Stimulated activated CD4-positive, alpha-beta T cell treated with anti-CD3 and anti-CD28 coated beads, TNF-alpha, amount 100 ng/mL, for 4 hours (primary cell): Measurements from ENCODE around the gene ABCF1.

Source experiments
- DNase-seq, 3 experiments: peaks; one replicate each; pipeline ENCODE4 v3.0.0-alpha.2; 2020; ENCODE audit warnings: low read depth in 3 of 3

The ABCF1 gene

DNA sequence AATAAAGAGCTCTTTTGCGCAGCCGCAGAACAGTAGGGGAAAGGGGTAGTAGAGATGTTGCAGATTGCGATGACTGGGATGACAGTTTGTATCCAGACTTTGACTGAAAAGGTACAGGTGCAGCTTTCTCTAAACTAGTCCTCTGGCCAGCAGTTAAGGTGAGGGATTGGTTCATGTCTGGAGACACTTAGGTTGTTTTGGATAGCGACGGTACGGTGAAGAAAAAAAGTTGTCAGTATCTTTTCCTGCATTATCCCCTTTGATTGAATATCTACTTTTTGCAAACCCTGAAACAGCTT is 13.6 kb upstream of the ABCF1 start:
- peak in 1 of 3 experiments; percentile 57 for DNase-seq

DNA sequence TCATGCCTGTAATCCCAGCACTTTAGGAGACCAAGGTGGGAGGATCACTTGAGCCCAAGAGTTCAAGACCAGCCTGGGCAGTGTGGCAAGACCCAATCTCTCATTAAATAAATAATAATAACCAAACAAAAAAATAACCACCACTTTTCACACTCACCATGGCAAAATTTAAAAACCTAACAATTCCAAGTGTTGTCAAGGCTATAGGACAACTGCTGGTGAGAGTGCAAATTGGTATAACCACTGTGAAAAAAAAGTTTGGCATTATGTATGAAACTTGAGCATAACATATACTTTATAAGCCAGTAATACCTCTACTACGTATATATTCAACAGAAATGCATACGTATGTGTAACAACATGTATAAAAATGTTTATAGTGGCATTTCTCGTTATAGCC is 10.3 kb upstream of the ABCF1 start:
- DNase-seq: no peak

DNA sequence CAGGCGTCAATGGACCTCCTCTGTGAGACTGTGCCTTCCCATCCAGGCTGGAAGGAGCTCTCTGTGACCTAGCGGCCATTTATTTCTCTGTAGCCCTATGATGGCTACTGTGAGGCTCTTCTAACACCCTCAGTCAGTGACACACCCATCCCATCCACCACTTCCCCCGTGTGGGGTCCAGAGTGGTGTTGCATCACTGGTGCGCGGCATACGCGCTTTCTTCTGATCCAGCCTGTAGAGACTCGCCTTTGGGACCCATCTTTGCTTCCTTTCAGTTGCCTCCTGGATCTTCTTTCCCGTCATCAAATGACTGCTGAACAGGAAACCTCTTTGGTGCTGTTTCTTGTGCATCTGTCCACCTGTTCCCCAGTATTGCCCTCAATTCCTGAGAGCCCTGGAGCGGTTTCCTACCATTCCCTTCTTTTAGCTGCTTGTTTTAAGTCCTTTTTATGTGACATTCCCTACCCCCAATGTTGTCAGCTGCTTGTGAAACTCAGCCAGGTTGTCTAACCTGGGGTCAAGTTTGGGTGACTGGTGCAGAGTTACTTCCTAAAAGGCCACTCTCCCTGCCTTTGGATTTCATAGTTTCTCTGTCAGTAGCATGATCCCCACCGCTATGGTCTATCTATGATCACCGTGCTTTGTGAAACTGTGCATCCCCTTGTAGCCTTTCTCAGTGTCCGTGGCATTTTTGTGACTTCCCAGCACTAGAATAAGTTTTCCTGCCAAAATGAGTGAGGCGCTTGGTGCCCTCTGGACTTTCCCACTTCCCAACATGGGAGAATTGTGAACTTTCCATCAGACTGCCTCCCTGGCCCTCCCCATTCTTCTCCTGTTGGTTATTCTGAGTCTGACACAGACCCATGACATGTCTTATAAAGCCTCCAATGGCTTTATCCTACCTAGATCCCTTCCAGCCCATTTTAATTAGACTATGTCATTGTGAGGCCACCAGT is 8.5 kb upstream of the ABCF1 start:
- no peak for DNase-seq

DNA sequence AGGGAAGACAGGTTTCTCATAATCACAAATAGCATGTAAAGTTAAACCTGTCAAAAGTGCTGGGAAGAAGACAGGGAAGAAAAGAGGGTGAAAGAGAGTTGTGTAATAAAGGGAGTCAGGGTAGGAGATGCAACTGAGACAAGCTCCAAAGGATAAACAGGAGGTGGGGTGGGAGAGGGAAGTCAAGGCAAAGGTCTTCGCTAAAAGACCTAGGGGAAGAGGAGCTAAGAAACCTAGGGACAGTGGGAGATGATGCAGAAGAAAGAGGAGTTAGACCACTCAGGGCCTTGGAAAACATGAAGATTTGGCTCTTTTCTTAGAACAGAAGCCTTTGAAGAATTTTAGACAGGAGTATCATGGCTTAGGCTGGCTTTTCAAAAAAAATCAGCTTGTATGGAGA is 7.1 kb upstream of the ABCF1 start:
- no peak for DNase-seq

DNA sequence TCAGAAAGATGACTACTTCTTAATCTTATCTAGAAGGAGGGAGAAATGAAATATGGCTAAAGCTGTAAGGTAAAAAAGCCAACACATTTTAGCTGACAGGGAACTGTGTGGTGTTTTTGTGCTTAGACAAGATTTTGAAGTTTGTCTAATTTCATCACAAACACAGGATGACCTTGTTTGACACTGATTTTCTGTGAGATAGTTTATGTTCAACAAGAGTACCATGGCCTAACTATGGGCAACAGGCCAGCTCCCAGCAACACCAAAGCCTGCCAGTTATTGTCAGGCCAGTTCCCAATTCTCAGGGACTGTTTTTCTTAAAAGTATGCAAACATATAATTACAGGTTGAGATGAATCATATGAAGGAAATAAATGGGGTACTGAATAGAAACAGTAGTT is 5.5 kb upstream of the ABCF1 start:
- no peak for DNase-seq

DNA sequence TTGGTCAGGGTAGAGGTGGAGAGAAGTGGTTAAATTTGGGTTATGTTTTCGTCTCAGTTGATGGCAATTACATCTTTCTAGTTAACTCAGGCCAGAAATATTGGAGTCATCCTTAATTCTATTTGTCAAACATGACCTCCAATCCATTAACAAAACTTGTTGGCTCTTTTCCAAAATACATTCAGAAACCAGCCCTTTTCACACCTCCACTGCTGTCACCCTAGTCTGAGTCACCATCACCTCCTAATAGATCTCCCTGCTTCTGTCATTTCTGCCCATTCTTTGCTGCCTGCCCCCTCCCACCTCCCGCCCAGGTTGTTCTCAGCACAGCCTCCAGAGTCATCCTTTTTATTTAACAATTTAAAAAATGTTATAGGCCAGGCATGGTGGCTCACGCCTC is 3.0 kb upstream of the ABCF1 start:
- DNase-seq: no peak

DNA sequence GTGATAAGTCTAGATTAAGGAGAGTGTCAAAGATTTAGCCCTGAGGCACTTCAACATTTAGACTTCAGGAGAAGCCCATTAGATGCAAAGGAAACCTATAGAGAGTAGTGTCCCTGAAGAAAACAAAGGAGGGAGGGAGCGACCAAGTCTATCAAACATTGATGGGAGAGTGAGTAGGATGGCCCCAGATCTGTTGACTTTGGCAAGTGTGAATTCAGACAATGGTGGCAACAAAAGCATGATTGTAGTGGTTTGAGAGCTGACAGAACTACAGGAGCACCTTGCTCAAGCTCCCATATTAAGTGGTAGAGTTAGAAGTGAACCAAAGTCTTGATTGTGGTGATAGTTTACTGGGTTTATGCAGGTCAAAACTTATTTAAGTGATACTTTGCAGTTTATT is 979 bp upstream of the ABCF1 start:
- no peak for DNase-seq

DNA sequence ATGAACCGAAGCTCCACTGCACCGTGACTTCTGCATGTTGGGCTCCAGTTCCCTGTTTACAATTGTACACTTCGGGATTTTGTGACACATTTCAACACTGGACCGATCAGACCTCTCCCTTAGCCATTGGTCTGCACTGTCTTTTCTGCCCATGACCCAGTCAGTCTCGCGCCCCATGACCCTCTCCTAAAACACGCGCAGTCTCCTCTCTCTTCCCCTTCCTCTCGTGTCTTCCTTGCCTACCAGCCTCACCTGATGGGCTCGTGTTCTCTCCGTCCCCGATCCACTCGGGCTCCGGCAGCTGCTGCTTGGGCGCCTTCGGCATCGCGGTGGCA is 535 bp upstream of the ABCF1 start:
- no peak for DNase-seq

DNA sequence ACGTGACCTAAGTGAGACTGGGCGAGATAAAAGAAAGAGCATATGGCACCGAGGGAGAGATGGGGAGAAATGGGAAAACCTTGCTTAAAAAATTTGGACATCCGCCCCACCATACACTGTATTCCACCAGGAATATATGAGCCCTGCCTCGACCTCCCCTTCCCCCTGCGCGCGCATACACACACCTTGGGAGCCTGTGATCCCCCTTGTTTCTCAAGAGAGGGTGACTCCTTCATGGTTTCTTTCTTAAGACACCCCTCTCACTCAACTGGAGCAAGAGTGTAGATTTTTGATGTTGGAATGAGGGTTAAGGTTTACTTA is 480 bp downstream of the ABCF1 start:
- no peak for DNase-seq

DNA sequence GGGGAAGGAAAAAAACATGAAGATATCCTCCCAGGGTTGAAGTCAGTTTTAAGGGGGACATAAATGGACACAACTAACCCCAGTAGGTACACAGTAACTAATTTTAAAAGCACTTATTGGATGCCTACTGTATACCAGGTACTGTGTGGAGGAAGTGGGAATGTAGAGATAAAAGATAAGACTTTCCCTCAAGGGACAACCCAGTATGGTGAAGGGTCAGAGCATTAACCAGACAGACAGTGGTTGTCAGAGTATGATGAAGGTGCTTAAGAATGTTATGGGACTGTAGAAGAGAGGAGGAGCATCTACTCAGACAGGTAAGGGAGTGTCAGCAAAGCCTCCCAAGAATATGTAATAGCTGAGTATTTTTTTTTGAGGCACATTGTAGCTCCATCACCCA is 906 bp downstream of the ABCF1 start:
- DNase-seq: no peak

DNA sequence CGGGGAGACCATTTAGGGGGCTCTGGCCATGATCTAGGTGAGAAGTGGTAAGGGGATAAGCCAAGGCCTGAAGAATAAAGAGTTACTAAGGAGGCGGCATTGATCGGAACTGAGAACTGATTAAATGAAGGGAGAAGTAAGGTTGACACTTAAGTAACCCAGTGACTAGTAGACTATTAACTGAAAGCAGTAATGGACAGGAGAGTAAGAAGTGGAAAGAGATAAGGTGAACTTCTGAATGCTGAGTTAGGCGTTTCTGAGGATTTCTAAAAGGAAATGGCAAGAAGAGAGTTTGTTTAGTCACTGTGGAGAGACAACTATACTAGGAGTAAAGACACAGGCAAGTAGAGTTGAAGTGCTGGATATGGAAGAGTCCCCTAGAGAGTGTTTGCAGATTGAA is 1.9 kb downstream of the ABCF1 start:
- no peak for DNase-seq

DNA sequence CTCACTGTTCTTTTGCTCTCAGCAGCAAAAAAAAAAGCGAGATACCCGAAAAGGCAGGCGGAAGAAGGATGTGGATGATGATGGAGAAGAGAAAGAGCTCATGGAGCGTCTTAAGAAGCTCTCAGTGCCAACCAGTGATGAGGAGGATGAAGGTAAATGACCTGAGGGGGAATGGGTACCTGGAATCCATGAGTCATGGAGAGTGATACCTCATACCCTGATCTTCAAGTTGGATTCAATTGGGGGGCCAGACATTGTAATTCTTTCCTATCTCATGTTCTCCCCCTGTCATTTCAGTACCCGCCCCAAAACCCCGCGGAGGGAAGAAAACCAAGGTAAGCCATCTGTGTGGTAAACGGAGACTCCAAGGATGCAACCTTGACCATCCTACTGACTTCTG is 6.8 kb downstream of the ABCF1 start:
- DNase-seq: no peak

DNA sequence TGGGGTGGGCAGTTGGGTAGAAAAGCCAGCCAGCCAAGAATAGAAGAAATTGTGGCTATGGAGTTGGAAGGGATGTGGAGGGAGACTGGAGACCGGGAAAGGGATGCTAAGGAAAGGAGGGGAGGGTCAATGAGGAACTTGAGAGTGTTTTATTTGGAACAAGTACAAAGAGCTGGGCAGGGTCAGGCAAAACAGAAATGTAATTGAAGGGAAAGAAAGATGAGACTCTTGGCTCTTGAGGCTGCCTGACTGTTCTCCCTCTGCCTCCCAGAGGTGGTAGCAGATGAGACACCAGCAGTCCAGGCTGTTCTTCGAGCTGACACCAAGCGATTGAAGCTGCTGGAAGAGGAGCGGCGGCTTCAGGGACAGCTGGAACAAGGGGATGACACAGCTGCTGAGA is 12.7 kb downstream of the ABCF1 start:
- DNase-seq: no peak

DNA sequence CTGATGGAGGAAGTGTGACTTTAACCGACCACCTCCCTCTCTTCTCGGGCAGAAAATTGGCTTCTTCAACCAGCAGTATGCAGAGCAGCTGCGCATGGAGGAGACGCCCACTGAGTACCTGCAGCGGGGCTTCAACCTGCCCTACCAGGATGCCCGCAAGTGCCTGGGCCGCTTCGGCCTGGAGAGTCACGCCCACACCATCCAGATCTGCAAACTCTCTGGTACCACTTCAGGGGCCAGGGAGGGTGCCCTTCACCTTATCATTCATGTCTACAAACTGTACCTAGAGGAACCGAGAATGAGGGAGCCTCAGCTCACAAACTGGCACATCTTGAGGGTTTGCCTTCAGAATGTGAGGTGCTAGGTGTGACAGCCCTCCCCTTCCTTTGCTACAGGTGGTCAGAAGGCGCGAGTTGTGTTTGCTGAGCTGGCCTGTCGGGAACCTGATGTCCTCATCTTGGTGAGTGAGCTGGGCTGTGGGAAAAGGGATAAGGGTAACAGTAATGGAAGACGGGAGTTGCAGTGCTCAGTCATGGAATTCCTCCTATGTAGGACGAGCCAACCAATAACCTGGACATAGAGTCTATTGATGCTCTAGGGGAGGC is 18.6 kb downstream of the ABCF1 start:
- no peak for DNase-seq

DNA sequence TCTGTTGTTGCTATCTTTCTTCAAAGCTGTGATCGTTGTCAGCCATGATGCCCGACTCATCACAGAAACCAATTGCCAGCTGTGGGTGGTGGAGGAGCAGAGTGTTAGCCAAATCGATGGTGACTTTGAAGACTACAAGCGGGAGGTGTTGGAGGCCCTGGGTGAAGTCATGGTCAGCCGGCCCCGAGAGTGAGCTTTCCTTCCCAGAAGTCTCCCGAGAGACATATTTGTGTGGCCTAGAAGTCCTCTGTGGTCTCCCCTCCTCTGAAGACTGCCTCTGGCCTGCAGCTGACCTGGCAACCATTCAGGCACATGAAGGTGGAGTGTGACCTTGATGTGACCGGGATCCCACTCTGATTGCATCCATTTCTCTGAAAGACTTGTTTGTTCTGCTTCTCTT is 19.3 kb downstream of the ABCF1 start:
- no peak for DNase-seq

DNA sequence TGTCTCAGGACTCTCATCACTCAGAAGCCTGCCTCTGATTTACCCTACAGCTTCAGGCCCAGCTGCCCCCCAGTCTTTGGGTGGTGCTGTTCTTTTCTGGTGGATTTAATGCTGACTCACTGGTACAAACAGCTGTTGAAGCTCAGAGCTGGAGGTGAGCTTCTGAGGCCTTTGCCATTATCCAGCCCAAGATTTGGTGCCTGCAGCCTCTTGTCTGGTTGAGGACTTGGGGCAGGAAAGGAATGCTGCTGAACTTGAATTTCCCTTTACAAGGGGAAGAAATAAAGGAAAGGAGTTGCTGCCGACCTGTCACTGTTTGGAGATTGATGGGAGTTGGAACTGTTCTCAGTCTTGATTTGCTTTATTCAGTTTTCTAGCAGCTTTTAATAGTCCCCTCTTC is 19.8 kb downstream of the ABCF1 start:
- no peak for DNase-seq

DNA sequence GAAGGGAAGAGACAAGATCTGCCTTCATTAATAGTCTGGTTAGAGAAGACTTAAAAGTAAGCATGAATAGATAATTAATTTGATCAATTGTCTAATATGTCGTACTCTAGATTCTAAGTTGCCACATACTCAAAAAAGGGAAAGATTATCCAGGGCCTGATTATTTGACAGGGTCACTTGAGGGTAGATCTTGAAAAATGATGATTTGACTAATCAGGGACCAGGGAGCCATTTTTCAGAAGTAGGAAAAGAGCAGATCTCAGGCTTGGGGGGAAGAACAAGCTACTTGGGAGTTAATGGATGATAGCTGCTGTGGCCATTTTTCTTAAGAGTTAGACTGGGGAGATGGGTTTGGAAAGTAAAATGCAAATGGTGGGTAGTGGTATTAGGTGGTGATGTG is 21.0 kb downstream of the ABCF1 start:
- DNase-seq: no peak

DNA sequence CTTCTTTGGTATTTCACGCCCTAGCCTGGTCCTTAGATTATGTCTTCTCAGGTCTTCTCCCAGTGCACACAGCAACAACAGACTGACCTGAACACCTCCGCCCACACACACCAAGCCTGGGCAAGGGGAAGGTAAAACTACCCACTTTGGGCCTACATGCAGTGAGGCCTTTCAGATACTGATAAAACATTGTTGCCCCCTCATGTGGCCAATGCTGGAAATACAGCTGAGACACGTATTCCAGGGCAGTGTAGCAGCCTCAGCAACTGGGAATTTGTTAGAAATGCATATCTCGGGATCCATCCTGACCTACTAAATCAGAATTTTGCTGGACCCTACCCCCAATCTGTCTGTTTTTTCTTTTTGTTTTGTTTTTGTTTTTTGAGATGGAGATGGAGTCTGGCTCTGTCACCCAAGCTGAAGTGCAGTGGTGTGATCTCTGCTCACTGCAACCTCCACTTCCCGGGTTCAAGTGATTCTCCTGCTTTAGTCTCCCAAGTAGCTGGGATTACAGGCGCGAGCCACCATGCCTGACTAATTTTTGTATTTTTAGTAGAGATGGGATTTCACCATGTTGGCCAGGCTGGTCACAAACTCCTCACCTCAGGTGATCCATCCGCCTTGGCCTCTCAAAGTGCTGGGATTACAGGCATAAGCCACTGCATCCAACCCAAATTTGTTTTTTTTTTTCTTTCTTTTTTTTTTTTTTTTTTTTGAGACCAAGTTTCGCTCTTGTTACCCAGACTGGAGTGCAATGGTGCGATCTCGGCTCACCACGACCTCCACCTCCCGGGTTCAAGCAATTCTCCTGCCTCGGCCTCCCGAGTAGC is 26.3 kb downstream of the ABCF1 start:
- DNase-seq: peak; percentile 57 to 66 (median 61)

DNA sequence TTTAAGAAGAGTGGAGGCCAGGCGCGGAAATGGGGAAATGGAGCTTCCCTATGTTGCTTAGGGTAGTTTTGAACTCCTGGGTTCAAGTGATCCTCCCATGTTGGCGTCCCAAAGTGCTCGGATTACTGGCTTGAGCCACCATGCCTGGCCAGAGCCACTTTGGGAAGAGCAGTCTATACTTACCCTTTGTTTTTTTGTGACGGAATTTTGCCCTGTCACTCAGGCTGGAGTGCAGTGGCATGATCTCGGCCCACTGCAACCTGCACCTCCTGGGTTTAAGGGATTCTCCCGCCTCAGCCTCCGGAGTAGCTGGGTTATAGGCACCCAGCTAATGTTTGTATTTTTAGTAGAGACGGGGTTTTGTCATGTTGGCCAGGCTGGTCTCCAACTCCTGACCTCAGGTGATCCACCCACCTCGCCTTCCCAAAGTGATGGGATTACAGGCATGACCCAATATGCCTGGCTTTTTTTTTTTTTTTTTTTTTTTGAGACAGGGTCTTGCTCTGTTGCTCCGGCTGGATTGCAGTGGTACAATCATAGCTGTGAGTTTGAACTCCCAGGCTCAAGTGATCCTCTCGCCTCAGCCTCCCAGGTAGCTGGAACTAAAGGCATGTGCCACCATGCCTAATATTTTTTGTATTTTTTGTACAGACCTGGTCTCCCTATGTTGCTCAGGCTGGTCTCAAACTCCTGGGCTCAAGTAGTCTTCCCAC is 27.8 kb downstream of the ABCF1 start:
- DNase-seq: no peak

DNA sequence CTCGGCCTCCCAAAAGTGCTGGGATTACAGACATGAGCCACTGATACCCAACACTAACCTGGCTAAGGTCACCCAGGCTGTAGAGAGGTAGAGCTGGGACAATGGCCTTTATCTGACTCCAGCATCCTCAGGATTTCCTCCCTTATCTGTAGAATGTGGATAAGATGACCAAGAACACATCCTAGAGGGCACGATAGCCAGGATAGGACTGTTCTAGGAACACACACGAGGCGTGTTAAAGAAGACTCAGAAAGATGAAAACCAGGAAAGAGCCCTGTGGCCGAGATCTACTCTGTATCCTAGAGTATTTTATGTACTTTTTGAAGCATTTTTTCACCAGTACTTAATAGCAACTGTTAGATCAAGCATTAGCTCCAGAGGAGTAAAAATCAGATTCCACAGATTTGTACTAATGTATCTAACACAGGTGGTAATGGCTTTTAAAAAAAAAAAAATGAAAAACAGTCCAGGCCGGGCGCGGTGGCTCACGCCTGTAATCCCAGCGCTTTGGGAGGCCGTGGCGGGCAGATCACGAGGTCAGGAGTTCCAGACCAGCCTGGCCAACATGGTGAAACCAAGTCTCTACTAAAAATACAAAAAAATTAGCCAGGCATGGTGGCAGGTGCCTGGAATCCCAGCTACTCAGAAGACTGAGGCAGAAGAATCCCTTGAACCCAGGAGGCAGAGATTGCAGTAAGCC is 28.5 kb downstream of the ABCF1 start:
- no peak for DNase-seq

DNA sequence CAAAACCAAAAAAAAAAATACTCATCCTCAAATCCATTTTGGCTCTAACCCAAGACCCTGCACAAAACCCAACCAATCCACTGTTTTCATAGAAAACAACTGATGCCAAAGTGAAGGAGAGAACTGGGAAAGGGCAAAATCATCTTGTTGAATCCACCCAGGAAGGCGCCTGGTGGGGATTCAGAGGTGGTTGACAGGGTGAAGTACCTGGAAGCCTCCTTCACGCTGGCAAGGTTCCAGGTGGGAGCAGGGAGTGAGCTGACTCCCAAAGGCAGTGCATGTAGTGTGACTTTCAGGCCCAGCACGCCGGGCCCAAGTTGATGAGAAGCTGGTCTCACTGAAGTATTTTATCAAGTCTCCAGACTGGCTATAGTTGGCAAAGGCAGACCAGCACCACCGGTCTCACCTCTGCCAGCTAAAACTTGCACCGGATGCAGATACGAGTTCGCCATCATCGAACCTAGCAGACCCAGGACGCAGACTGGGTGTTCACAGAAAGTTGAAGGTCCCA is 29.3 kb downstream of the ABCF1 start:
- no peak for DNase-seq

DNA sequence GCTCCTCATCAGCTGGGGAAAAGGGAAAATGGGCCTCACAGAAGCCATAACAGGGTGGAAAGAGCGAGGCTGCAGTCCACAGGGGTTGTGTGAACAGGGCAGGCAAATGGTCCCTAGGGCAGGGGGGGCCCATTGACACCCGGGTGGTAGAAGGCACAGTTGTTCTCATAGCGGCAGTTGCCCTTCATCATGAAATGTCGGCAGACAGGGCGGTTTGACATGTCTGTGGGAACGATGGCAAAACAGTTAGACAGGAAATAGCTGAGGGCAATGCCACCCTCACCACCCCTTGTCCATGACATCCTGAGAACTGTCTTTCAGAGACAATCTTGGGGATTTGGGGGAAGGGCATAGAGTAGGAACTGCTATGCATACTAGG is 30.2 kb downstream of the ABCF1 start:
- DNase-seq: no peak
